ENCODE results near the gene ZNF281.

GRCh38 chr1:200409203-200409760 lies 554 bp downstream of the ZNF281 start:
- TF ChIP-seq CTCF (optimal IDR thresholded peaks at IDR 0.05 in 1 of 3, IDR thresholded peaks at IDR 0.05 in 1 of 3, conservative IDR thresholded peaks at IDR 0.05 in 1 of 3; ENCODE audit: extremely low read depth in 1 of 3, insufficient read depth in 2 of 3, low read length in 3 of 3) (no peak), EZH2 (IDR thresholded peaks at IDR 0.05; ENCODE audit: low read length) (no peak)
